Measurements from ENCODE around the gene ANKHD1. TPM values are rescaled to one million over a fixed set of nuclear protein-coding genes. Genes with fewer than 3 reads are reported as not detected.
"Not testable (repeated sequence)": the region's sequence is repeated elsewhere in the genome, so short reads cannot be mapped to it uniquely, and the experiment has no call there.

ANKHD1 gene
- total RNA-seq, 2 donors from 2014 or later = 69.7 to 112 TPM

GRCh38 chr5:140420226-140420570 lies 18.6 kb downstream of the ANKHD1 start:
- intact Hi-C loops (cut with DNase I) = no loop called here
- no peak for TF ChIP-seq POLR2A (IDR thresholded peaks at IDR 0.05)
- no peak for TF ChIP-seq POLR2AphosphoS5 (IDR thresholded peaks at IDR 0.05)
- TF ChIP-seq CTCF (IDR thresholded peaks at IDR 0.05) = no peak
- no peak overlapping the region for H3K4me3 ChIP-seq
- H3K36me3 ChIP-seq = no peaks in the 10 kb centered on the region
- no peak for DNase-seq (ENCODE audit: low spot score)
- H3K9me3 ChIP-seq = no peaks in the 10 kb centered on the region
- H3K4me1 ChIP-seq (replicated peaks) = no peaks in the 10 kb centered on the region
- no peak overlapping the region for H3K27ac ChIP-seq
- WGBS = 97% methylated on average over 4 of the region's 4 CpGs
- no peaks in the 10 kb centered on the region for H3K27me3 ChIP-seq (replicated peaks; ENCODE audit: insufficient read depth)

DNA sequence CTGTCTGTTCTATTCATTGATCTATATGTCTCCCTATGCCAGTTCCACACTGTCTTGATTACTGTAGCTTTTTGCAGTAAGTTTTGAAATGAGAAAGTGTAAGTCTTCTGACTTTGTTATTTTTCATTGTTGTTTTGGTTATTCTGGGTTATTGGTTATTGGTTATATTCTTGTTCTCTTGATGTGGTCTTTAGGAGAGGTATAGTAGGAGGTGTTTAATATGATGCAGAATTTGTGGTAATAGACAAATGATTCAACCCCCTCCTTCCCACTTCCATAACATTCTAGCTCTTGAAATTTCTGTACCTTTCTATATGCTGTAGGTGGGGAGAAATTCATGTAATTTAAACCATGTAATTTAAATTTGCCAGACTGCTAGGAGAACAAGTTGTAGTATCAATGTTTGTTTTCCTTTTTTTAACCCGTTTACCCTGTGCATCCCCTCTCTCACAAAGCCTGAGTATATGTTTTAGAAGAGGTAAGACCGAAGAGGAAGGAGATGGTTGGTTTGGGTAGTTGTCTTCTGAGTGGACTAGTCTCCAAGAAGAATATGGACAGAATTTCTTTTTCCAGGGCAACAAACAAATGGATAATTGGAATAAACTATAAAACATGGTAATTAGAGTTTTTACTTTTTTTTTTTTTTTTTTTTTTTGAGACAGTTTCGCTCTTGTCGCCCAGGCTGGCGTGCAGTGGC lies 19.2 kb downstream of the ANKHD1 start:
- H3K9me3 ChIP-seq = no peaks in the 10 kb centered on the region
- DNase-seq (ENCODE audit: low spot score) = no peak
- WGBS = 85% methylated on average over 5 of the region's 5 CpGs
- no peak for TF ChIP-seq POLR2A (IDR thresholded peaks at IDR 0.05)
- no peak for TF ChIP-seq CTCF (IDR thresholded peaks at IDR 0.05)
- no peak for TF ChIP-seq POLR2AphosphoS5 (IDR thresholded peaks at IDR 0.05)
- no peak overlapping the region for H3K27ac ChIP-seq
- no peaks in the 10 kb centered on the region for H3K27me3 ChIP-seq (replicated peaks; ENCODE audit: insufficient read depth)
- intact Hi-C loops (cut with DNase I) = no loop called here
- no peaks in the 10 kb centered on the region for H3K36me3 ChIP-seq
- H3K4me3 ChIP-seq = no peak overlapping the region
- no peaks in the 10 kb centered on the region for H3K4me1 ChIP-seq (replicated peaks)

DNA sequence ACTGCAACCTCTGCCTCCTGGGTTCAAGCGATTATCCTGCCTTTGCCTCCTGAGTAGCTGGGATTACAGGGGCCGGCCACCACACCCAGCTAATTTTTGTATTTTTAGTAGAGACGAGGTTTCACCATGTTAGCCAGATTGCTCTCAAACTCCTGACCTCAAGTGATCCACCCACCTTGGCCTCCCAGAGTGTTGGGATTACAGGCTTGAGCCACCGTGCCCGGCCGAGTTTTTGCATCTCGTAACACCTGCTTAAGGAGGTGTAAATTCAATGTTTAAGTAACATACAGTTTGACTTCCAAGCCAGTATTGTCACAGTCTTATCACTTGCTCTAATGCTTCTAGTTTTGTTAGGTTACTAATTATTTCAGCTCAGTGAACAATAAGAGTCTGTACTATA lies 19.7 kb downstream of the ANKHD1 start:
- H3K9me3 ChIP-seq; H3K4me1 ChIP-seq (replicated peaks); DNase-seq (ENCODE audit: low spot score); H3K27ac ChIP-seq; intact Hi-C loops (cut with DNase I); H3K27me3 ChIP-seq (replicated peaks; ENCODE audit: insufficient read depth); H3K4me3 ChIP-seq; H3K36me3 ChIP-seq: not testable (repeated sequence)
- WGBS = 74% methylated on average over 7 of the region's 7 CpGs

DNA sequence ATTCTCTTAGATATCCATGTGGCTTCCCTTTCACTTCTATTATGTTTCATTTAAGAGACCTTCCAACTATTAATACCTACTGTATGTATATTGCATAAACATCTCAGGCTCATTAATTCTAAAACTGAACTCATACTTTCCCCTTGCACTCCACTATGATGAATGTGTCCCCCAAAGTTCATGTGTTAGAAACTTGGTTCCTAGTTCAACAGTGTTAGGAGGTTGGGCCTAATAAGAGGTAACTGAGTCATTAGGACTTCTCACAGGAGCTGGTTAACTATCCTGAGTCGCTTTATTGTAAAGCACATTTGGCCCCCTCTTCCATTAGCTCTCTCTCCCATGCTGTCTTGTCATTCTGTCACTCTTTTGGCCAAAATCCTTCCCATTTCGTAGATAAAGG lies 22.0 kb downstream of the ANKHD1 start:
- TF ChIP-seq POLR2A (IDR thresholded peaks at IDR 0.05) (no peak), POLR2AphosphoS5 (IDR thresholded peaks at IDR 0.05) (no peak), CTCF (IDR thresholded peaks at IDR 0.05) (no peak)
- Histone ChIP-seq H3K9me3 (no peaks in the 10 kb centered on the region), H3K4me3 (no peak overlapping the region), H3K36me3 (no peaks in the 10 kb centered on the region), H3K27ac (no peak overlapping the region), H3K27me3 (replicated peaks; ENCODE audit: insufficient read depth) (no peaks in the 10 kb centered on the region), H3K4me1 (replicated peaks) (no peaks in the 10 kb centered on the region)
- WGBS = 96% methylated on average over 2 of the region's 2 CpGs
- intact Hi-C loops (cut with DNase I) = no loop called here
- DNase-seq (ENCODE audit: low spot score) = no peak

- no peak for TF ChIP-seq CTCF (IDR thresholded peaks at IDR 0.05)
- TF ChIP-seq POLR2AphosphoS5 (IDR thresholded peaks at IDR 0.05) = no peak
- TF ChIP-seq POLR2A (IDR thresholded peaks at IDR 0.05) = no peak
- Histone ChIP-seq H3K36me3 (no peaks in the 10 kb centered on the region), H3K4me3 (no peak overlapping the region), H3K4me1 (replicated peaks) (no peaks in the 10 kb centered on the region), H3K27me3 (replicated peaks; ENCODE audit: insufficient read depth) (no peaks in the 10 kb centered on the region), H3K9me3 (no peaks in the 10 kb centered on the region), H3K27ac (no peak overlapping the region)
- DNase-seq (ENCODE audit: low spot score) = no peak
- intact Hi-C loops (cut with DNase I) = no loop called here
- 80% methylated on average over 3 of the region's 3 CpGs for WGBS
Measured at GRCh38 chr5:140424135-140424534, 22.5 kb downstream of the ANKHD1 start.

- H3K27me3 ChIP-seq (replicated peaks; ENCODE audit: insufficient read depth); intact Hi-C loops (cut with DNase I); H3K27ac ChIP-seq; H3K36me3 ChIP-seq; H3K4me3 ChIP-seq; H3K9me3 ChIP-seq; H3K4me1 ChIP-seq (replicated peaks); DNase-seq (ENCODE audit: low spot score): not testable (repeated sequence)
- WGBS = 93% methylated on average over 16 of the region's 26 CpGs
Measured at GRCh38 chr5:140427726-140428125, 26.1 kb downstream of the ANKHD1 start.

Measured in prostate gland (tissue), 2 donors.